ENCODE data around the gene COMP.

COMP gene

GRCh38 chr19:18782559-18783225 lies 8.4 kb downstream of the COMP start:
- no peak for DNase-seq (ENCODE audit: low spot score)

- peak; percentile 42 for DNase-seq (ENCODE audit: low spot score)
Measured at GRCh38 chr19:18781885-18782527, 9.1 kb downstream of the COMP start.

- DNase-seq (ENCODE audit: low spot score) = no peak
Measured at GRCh38 chr19:18781047-18781600, 10.0 kb downstream of the COMP start.

- DNase-seq (ENCODE audit: low spot score) = no peak
Measured at GRCh38 chr19:18780631-18781030, 10.5 kb downstream of the COMP start.

- no peak for DNase-seq (ENCODE audit: low spot score)
Measured at GRCh38 chr19:18780081-18780480, 11.0 kb downstream of the COMP start.

GRCh38 chr19:18778826-18779495 lies 12.1 kb downstream of the COMP start:
- no peak for DNase-seq (ENCODE audit: low spot score)

- no peak for DNase-seq (ENCODE audit: low spot score)
Measured at GRCh38 chr19:18778076-18778389, 13.1 kb downstream of the COMP start.

GRCh38 chr19:18777301-18778075 lies 13.6 kb downstream of the COMP start:
- no peak for DNase-seq (ENCODE audit: low spot score)

- DNase-seq (ENCODE audit: low spot score) = no peak
Measured at GRCh38 chr19:18776736-18777135, 14.4 kb downstream of the COMP start.

- no peak for DNase-seq (ENCODE audit: low spot score)
Measured at GRCh38 chr19:18776288-18776594, 14.9 kb downstream of the COMP start.

- no peak for DNase-seq (ENCODE audit: low spot score)
Measured at GRCh38 chr19:18775586-18776287, 15.4 kb downstream of the COMP start.

GRCh38 chr19:18774782-18775444 lies 16.2 kb downstream of the COMP start:
- DNase-seq (ENCODE audit: low spot score) = no peak

- no peak for DNase-seq (ENCODE audit: low spot score)
Measured at GRCh38 chr19:18774107-18774506, 17.0 kb downstream of the COMP start.

GRCh38 chr19:18773682-18774081 lies 17.4 kb downstream of the COMP start:
- DNase-seq (ENCODE audit: low spot score) = no peak

- DNase-seq (ENCODE audit: low spot score) = no peak
Measured at GRCh38 chr19:18772620-18773587, 18.2 kb downstream of the COMP start.

GRCh38 chr19:18771328-18772242 lies 19.5 kb downstream of the COMP start:
- DNase-seq (ENCODE audit: low spot score) = peak; percentile 47

GRCh38 chr19:18770663-18771327 lies 20.3 kb downstream of the COMP start:
- no peak for DNase-seq (ENCODE audit: low spot score)

GRCh38 chr19:18769989-18770528 lies 21.0 kb downstream of the COMP start:
- DNase-seq (ENCODE audit: low spot score) = no peak

Measured in NAMALWA (cell line).